HG02759 (cell line): Measurements from ENCODE around the gene TUBB.

Source experiments
- ATAC-seq: cut with Tn5 transposase; IDR thresholded peaks from one replicate; pipeline ENCODE4 v1.9.1; 2021; ENCODE audit warnings: mild to moderate bottlenecking, moderate library complexity; ENCODE audit not compliant: unreplicated experiment

The TUBB gene

DNA sequence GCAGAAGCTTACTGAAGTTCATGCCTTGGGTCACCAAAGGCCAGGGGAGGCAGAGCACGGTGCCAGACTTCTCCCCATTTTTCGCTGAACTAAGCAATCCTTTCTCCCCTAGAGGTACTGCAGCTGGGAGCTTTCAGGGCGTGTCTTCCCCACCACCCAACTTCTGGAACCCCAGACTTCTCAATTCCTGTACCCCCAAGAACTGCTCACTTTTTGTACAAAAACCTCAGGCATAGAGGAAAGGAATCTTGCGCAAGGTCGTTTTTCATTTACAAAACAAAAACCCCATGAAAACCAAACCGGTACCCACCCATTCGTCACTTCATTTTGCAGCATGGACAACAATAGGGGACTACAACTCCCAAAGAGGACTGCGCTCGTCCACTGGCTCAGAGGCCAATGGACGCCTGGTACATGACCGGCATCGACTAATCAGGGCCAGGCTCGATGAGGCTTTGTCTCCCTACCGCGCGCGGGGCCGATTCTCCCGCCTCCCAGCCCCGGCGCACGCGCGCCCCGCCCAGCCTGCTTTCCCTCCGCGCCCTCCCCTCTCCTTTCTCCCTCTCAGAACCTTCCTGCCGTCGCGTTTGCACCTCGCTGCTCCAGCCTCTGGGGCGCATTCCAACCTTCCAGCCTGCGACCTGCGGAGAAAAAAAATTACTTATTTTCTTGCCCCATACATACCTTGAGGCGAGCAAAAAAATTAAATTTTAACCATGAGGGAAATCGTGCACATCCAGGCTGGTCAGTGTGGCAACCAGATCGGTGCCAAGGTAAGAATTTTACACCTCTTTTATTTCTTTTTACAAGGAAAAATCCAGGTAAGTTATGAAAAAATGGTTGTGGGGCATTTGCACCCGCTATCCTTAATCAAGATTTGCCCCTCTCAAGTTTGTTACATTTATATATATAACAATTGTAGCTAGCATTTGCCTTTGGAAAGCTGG is at the start of gene TUBB:
Gene TUBB, plus strand, starts transcription at position 562 of the 947 bp plus-strand sequence. Its CDS starts 155 bp downstream, at position 717.
- peak; percentile 48 for ATAC-seq

DNA sequence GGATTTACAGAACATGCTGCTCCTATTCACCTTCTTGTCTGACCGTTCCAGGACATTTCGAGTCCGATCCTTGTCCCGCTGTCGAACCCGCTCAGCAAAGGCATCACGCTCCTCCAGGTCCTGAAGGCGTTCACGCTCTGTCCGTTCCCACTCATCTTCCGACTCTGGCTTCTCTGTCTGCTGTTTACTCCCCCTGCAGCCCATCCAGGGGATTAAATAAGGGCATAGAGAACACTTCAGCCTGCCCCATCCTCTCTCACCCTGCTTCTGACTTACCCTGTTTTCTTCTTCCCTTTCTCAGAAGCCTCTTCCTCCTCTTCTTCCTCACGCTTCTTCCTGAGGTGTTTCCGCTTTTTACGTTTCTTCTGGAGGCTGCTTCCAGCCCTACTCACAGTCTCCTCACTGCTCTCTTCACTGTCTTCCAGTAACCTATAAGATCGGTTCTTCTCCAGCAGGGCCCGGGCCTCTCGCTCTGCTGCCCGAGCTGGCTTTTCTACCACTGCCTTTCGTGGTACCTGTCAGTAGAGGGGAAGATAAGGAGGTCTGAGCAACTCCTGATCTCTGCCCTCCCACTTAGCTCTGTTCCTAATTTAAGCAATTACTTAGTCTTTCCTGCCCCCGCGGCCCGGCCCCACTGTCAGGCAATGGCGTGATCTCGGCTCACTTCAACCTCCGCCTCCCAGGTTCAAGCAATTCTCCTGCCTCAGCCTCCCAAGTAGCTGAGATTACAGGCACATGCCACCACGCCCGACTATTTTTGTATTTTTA is 49.2 kb upstream of the TUBB start:
- no peak for ATAC-seq

DNA sequence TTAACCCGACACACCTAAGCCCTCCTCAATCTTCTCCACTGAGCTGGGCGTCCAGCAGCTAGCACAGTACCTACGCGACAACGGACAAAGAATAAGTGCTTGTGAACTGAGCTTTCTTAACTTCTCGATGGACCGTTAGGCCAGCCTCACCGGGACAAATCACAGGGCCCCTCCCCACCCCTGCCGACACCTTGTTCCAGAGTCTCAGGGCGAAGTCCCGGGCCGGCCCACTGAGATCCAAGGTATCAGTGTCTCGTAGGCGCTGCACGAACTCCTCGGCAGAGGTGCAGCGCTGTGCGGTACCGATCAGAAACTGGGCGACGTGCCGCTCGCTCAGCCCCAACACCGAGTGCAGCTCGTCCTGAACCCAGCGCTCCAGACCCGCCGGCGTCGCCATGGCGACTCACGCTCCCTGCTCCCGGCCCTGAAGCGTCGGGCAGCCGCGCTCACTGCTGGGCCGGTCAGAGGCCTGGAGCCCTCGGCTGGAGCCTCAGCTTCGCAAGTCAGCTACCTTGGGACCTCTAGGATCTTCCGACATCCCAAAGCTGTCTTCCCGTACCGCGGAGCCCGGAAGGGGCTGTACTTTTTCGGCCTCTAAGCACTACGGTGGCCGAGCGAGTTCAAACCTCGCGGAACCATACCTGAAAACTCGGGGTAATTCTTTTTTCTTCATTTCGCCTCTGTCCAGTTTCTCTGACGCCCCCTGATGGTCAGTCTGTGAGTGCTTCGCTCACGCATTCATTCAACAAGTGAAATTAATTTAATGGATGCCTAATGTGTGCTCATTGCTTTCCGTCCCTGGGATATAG is 47.5 kb upstream of the TUBB start, which contains the start of gene DHX16:
Gene DHX16, minus strand, starts transcription at position 562 of the 809 bp plus-strand sequence. Its CDS starts 165 bp downstream, at position 397.
- ATAC-seq, result peak; percentile 78

- no peak for ATAC-seq
Measured at GRCh38 chr6:30676660-30677285, 43.4 kb upstream of the TUBB start.

DNA sequence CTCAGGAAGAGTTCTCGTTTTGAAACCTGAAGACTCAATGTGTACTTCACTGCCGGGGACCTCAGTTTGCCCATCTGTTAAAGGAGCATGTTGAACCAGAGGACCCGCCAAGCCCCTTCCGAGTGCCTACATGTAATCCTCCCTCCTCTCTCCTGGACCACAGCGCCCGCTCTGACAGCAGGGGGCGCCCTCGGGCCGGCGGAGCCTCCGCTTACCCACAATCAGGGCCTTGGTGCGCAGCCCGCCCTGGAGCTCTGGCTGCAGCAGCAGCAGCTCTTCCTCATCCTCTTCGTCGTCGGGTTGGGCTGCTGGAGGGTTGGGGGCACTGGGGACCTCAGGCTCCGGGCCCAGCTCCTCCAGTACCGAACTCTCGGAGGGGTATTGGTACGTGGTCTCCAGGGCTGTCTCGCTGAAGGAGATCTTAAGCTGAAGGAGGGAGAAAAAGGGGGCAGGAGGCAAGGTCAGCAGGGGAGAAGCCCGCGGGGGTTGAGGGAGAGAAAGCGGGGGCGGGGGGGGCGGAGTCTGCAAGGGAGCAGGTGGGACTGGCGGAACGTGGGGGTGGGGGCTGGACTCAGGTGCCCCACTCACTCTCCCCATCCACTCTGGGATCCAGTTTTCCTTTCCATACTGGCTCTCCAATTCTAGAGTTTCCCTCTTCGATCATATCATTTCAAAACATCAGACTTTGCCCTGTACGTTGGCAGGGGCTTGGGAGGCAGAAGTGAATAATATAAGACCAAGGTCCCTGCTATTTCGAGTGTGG is 41.0 kb upstream of the TUBB start:
- ATAC-seq, result peak; percentile 47

DNA sequence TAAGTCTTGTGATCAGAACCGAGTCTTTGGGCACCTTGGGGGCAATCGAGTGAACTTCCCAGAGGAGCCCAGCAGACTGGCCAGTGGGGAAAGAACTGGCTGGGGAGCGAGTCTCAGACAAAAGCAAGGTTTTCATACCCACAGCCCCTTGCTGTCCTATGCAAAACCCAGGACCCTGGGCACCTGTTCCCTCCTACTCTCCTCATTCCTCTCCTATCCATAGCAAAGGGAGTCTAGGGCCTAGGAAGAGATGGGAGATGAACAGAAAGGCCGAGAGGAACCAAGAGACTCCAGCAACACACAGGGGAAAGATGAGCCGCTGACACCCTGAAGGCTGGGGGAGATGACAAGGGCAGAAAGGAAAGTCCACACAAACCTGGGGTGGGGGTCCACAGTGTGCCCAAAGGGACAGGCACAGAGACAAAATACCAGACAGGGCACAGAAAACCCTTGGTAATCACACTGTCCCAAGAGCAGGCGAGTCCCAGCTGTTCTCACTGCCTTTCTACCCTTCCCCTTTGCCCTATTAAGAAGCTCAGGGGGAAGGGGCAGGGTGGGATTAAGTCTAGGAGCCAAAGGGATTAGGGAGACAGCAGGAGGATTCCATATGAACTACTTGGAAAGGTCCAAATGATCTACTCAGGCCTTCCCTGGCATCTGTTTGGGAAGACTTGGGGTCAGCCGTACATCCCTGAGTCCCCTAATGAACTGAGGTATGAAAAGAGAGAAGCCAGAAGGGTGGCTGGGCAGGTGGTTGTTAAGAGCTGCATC is 40.2 kb upstream of the TUBB start:
- no peak for ATAC-seq

DNA sequence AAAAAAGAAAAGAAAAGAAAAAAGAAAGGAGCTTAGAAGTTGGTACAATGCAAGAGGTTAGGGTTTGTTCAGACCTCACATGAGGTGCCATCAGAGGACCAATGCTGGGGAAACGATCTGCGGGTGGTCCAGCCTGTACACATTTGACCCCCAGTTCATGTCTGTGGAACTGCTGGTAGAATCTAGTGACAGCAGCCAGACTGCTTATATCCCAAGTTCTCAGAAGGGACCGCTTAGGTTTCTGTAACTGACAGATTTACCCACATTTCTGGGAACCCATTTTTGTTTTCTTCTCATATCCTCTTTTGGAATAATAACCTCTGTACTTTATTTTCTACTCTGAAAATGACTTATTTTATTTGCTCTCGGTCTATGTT is 38.4 kb upstream of the TUBB start:
- ATAC-seq, result no peak

- peak; percentile 43 for ATAC-seq
Measured at GRCh38 chr6:30682143-30683117, 37.7 kb upstream of the TUBB start.

GRCh38 chr6:30683183-30683979 is 36.8 kb upstream of the TUBB start:
- no peak for ATAC-seq

- no peak for ATAC-seq
Measured at GRCh38 chr6:30683980-30684338, 36.2 kb upstream of the TUBB start.

DNA sequence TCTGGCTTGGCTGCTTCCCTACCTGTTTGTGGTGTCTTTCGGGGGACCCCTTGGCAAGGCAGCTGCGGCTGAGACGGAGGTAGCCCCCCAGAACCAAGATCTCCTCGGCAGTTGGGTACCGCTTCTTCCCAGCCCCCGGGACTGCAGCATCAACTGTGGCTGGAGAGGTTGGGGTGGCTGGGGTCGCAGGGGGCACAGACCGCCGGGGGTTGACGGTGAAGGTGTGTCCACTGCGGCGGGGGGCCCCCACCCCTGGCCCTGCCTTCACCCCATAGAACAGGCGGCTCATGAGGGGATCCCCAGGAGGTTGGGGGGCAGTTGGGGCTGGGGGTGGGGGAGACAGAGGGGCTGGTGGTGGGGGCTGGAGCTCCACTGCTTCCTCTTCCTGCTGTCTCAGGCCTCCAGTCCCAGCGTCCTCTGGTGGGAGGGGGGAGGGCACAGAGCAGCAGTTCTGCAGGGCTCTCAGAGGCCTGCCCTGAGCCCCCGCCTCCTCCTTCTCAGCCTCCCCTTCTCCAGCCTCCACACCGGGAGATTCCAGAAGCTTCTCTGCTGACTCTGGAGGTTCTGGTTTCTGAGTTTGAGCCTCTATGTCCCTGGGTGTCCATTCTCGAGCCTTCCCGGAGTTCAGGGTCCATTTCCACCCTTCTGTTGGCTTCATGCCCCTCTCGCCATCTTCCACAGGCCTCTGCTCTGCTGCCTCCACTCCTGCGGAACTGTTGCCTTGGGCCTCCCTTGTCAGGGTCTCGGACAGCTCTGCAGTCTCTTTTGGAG is 35.6 kb upstream of the TUBB start:
- no peak for ATAC-seq

GRCh38 chr6:30685157-30686008 is 34.8 kb upstream of the TUBB start:
- no peak for ATAC-seq

DNA sequence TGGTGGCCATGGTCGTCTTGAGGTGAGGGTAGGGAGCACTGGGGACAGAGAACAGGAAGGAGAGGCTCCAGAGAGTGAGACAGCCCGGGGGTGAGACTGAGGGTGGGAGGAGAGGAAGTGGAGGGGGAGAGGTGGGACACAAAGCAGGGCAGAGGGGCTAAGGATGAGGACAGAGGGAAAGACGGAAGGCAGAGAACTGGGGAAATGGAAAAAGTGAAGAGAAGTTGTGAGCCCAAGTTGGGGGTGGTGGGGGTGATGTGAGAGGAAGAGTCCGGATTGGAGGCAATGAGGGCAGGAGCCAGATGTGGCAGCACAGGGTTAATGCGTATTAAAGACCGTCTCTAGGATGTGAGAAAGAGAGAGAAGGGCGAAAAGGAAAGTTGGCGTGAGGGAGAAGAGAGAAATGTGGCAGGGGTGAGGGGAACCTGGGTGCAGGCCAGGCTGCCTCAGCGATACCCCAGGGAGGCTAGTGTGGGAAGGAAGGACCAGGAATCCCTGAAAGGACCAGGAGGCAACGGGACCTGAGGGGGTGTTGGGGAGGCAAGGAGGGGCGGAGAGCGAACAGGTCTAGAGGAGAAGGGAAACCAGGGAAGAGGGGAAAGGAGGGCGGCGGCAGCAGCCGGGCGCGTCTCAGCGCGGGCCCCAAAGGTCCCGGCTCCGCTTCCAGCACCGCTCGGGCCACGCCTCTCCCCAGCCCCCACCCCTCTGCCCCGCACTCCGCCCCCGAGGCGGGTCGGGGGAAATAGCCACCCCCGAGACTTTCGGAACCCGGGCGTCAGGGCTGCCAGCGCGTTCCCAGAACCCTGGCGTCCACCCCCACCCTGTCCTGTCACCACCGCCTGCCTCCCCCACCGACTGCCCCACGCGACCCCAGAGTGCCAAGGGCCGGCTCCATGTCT is 33.9 kb upstream of the TUBB start, which contains the start of gene PPP1R18:
Gene PPP1R18, minus strand, starts transcription at position 637 of the 899 bp plus-strand sequence. Its CDS starts 627 bp downstream, at position 10.
- ATAC-seq, result peak; percentile 22
